Testis (tissue), 5 donors: ENCODE data around the gene RPL41. TPM values are rescaled to one million over a fixed set of nuclear protein-coding genes. Genes with fewer than 3 reads are reported as not detected.
"Not testable (repeated sequence)": the region's sequence is repeated elsewhere in the genome, so short reads cannot be mapped to it uniquely, and the experiment has no call there.

Source experiments
- DNase-seq: peaks from one replicate; pipeline ENCODE4 v3.0.0-alpha.2; 2019
- H3K27ac ChIP-seq, 2 donors: fragments of 200-600 bp; sonication (generic); one replicate each; pipeline ENCODE4 v1.5.1; 2019
- H3K27me3 ChIP-seq: fragments of 200-600 bp; sonication (generic); one replicate; pipeline ENCODE4 v1.5.1; 2019
- H3K36me3 ChIP-seq: fragments of 200-600 bp; sonication (generic); one replicate; pipeline ENCODE4 v1.5.1; 2017; ENCODE audit warnings: low read depth; ENCODE audit errors: missing control alignments
- H3K4me1 ChIP-seq: fragments of 200-600 bp; sonication (generic); one replicate; pipeline ENCODE4 v1.5.1; 2019
- H3K4me3 ChIP-seq, 2 donors: fragments of 200-600 bp; sonication (generic); one replicate each; pipeline ENCODE4 v1.5.1; 2017 to 2019
- H3K9me3 ChIP-seq: fragments of 200-600 bp; sonication (generic); one replicate; pipeline ENCODE4 v1.5.1; 2017
- POLR2A ChIP-seq: fragments of 450-650 bp; IDR thresholded peaks from one replicate; pipeline ENCODE4 v1.6.1; 2017; ENCODE audit warnings: antibody characterized with exemption, mild to moderate bottlenecking, moderate library complexity
- WGBS, 2 donors: methylation state at CpG; one replicate each; pipeline ENCODE4 v1.1.5; 2018; 5-methylcytosine and 5-hydroxymethylcytosine counted together
- intact Hi-C: fragments of 100-400 bp; cut with DNase I; formaldehyde crosslinking; loops from one replicate; pipeline ENCODE4 v1.15.1; 2023; ENCODE audit warnings: low total_unique reads
- long read RNA-seq, 2 donors: transcript quantifications; one replicate each; lab custom pipeline, GENCODE V29; 2026
- polyA plus RNA-seq: library from polyadenylated mRNA; stranded (reverse); fragments of 350-450 nt; fragmentation: Illumina TruSeq; extraction: RNeasy Lipid Tissue Mini Kit (QIAGEN cat#74804); gene quantifications from one replicate; pipeline ENCODE4 v1.2.3, GENCODE V29; 2014; ENCODE audit warnings: low read depth, low replicate concordance; ENCODE audit not compliant: insufficient read depth
- total RNA-seq, 2 donors: library from RNA; depleted of rRNA; stranded (reverse); fragments of >200 nt; gene quantifications; one replicate each; pipeline ENCODE4 v1.2.3, GENCODE V29; 2016
- TF ChIP-seq, protein P1 (sequence below), 3 experiments: fragments of 450-650 bp in 2 of 3; fragments of 200-600 bp in 1 of 3; sonication (generic) in 1 of 3; IDR thresholded peaks; one replicate each; pipeline ENCODE4 v1.5.1; 2016 to 2019; ENCODE audit warnings: antibody characterized with exemption in 3 of 3, mild to moderate bottlenecking in 2 of 3, moderate library complexity in 1 of 3

The RPL41 gene
- total RNA-seq, result 1,000 to 10,000 TPM; 1,066 to 1,985 TPM
- polyA plus RNA-seq, result 2,323 TPM
- long read RNA-seq, donor 1, transcript RPL41-206 (2 exons, 595 nt), result minor isoform, 42 of 625 reads
- long read RNA-seq, donor 1, transcript RPL41-204 (3 exons, 699 nt), result minor isoform, 134 of 625 reads
- long read RNA-seq, donor 1, transcript RPL41-202 (4 exons, 469 nt), result major isoform, 248 of 625 reads
- long read RNA-seq, donor 1, partial matches to known transcripts, result 172 of 625 reads
- long read RNA-seq, donor 1, other reads (novel, unspliced or antisense), result 22 of 625 reads
- long read RNA-seq, donor 2, transcript RPL41-204 (3 exons, 699 nt), result minor isoform, 89 of 397 reads
- long read RNA-seq, donor 2, transcript RPL41-202 (4 exons, 469 nt), result major isoform, 226 of 397 reads
- long read RNA-seq, donor 2, transcript RPL41-206 (2 exons, 595 nt), result minor isoform, 41 of 397 reads
- long read RNA-seq, donor 2, partial matches to known transcripts, result 20 of 397 reads
- long read RNA-seq, donor 2, other reads (novel, unspliced or antisense), result 18 of 397 reads

GRCh38 chr12:56116267-56117081 is at the start of gene RPL41:
Gene RPL41 (plus strand): TSS chr12:56116633.
- peak; percentile 85 for TF ChIP-seq POLR2A
- TF ChIP-seq, protein P1, sequence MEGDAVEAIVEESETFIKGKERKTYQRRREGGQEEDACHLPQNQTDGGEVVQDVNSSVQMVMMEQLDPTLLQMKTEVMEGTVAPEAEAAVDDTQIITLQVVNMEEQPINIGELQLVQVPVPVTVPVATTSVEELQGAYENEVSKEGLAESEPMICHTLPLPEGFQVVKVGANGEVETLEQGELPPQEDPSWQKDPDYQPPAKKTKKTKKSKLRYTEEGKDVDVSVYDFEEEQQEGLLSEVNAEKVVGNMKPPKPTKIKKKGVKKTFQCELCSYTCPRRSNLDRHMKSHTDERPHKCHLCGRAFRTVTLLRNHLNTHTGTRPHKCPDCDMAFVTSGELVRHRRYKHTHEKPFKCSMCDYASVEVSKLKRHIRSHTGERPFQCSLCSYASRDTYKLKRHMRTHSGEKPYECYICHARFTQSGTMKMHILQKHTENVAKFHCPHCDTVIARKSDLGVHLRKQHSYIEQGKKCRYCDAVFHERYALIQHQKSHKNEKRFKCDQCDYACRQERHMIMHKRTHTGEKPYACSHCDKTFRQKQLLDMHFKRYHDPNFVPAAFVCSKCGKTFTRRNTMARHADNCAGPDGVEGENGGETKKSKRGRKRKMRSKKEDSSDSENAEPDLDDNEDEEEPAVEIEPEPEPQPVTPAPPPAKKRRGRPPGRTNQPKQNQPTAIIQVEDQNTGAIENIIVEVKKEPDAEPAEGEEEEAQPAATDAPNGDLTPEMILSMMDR (IDR thresholded peaks at IDR 0.05), result peak in 1 of 3 experiments; percentile 36
- intact Hi-C loops, result no loop called here
- Histone ChIP-seq H3K4me1 (peaks cover 19% of the 10 kb centered on the region), H3K27me3 (no peaks in the 10 kb centered on the region), H3K36me3 (no peaks in the 10 kb centered on the region), H3K9me3 (no peaks in the 10 kb centered on the region), H3K27ac (peak within 1 kb of the TSS; percentile 89 to 91), H3K4me3 (peak within 1 kb of the TSS; percentile 71 to 90)
- peak; percentile 98 for DNase-seq
- WGBS, 2 donors, result 1% methylated on average over 34 of the region's 34 CpGs

GRCh38 chr12:56071648-56072047 is 44.8 kb upstream of the RPL41 start:
- no peaks in the 10 kb centered on the region for H3K9me3 ChIP-seq
- no peak for DNase-seq
- no peaks in the 10 kb centered on the region for H3K4me1 ChIP-seq
- no peak overlapping the region for H3K27ac ChIP-seq
- no peaks in the 10 kb centered on the region for H3K36me3 ChIP-seq
- WGBS, 2 donors, result 52 to 76% methylated on average over 4 of the region's 4 CpGs
- no peak overlapping the region for H3K4me3 ChIP-seq
- no peaks in the 10 kb centered on the region for H3K27me3 ChIP-seq
- TF ChIP-seq, protein P1 (IDR thresholded peaks at IDR 0.05), result no peak
- no peak for TF ChIP-seq POLR2A
- intact Hi-C loops, result no loop called here

GRCh38 chr12:56074396-56074795 is 42.0 kb upstream of the RPL41 start:
- intact Hi-C loops, result no loop called here
- Histone ChIP-seq H3K36me3 (no peaks in the 10 kb centered on the region), H3K4me1 (no peaks in the 10 kb centered on the region), H3K9me3 (no peaks in the 10 kb centered on the region), H3K27me3 (no peaks in the 10 kb centered on the region), H3K4me3 (no peak overlapping the region), H3K27ac (no peak overlapping the region)
- 86 to 89% methylated on average over 5 of the region's 5 CpGs for WGBS, 2 donors
- no peak for DNase-seq
- TF ChIP-seq POLR2A, result no peak
- TF ChIP-seq, protein P1 (IDR thresholded peaks at IDR 0.05), result no peak

DNA sequence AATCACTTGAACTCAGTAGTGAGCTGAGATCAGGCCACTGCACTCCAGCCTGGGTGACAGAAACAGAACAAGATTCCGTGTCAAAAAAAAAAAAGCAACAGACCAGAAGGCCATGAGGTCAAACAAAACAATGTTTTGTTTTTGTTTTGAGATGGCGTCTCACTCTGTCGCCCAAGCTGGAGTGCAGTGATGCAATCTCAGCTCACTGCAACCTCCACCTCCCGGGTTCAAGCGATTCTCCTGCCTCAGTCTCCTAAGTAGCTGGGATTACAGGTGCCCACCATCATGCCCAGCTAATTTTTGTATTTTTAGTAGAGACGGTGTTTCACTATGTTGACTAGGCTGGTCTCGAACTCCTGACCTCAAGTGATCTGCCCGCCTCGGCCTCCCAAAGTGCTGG is 38.5 kb upstream of the RPL41 start:
- H3K27me3 ChIP-seq, H3K4me3 ChIP-seq, H3K9me3 ChIP-seq, DNase-seq, H3K27ac ChIP-seq, H3K4me1 ChIP-seq, intact Hi-C loops, H3K36me3 ChIP-seq: not testable (repeated sequence)
- 90 to 91% methylated on average over 9 of the region's 9 CpGs for WGBS, 2 donors

DNA sequence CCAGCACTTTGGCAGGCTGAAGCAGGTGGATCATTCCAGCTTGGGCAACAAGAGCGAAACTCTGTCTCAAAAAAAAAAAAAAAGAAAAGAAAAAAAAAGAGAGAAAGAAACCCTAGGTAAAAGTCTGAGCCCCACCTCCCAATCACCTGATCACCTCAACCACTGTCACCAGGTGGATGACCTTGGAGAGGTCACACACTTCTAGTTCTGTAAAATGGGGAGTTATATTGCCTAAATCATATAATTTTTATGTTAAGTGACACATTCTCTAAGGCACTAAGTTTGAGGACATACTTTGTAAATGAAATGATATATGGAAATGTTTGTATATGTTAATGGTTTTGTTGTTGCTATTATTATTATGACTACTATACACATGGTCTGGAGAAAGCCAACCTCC is 38.0 kb upstream of the RPL41 start:
- DNase-seq, result no peak
- no peaks in the 10 kb centered on the region for H3K9me3 ChIP-seq
- H3K36me3 ChIP-seq, result no peaks in the 10 kb centered on the region
- no peak overlapping the region for H3K27ac ChIP-seq
- H3K27me3 ChIP-seq, result no peaks in the 10 kb centered on the region
- WGBS, 2 donors, result 92 to 100% methylated on average over 1 of the region's 1 CpG
- H3K4me3 ChIP-seq, result no peak overlapping the region
- peaks cover 7% of the 10 kb centered on the region for H3K4me1 ChIP-seq
- no peak for TF ChIP-seq POLR2A
- TF ChIP-seq, protein P1 (IDR thresholded peaks at IDR 0.05), result no peak
- intact Hi-C loops, result no loop called here
